SH-SY5Y (cell line): ENCODE measurements around the gene JAZF1.

Experiments used
- GATA2 ChIP-seq: IDR thresholded peaks from 2 replicates; pipeline ENCODE4 v1.6.1; 2011; ENCODE audit warnings: mild to moderate bottlenecking, low read depth, low read length
- GATA3 ChIP-seq: IDR thresholded peaks from 2 replicates; pipeline ENCODE4 v1.6.1; 2011; ENCODE audit warnings: low read depth, mild to moderate bottlenecking, low read length, moderate library complexity

The JAZF1 gene

GRCh38 chr7:28121496-28121895, 59.1 kb downstream of the JAZF1 start:
- TF ChIP-seq GATA3 (no peak), GATA2 (no peak)

GRCh38 chr7:28116041-28116440, 64.6 kb downstream of the JAZF1 start:
- TF ChIP-seq GATA2 (no peak), GATA3 (no peak)

GRCh38 chr7:28115261-28115660, 65.3 kb downstream of the JAZF1 start:
- no peak for TF ChIP-seq GATA2
- no peak for TF ChIP-seq GATA3

- TF ChIP-seq GATA2 (no peak), GATA3 (no peak)
These were observed 66.5 kb downstream of the JAZF1 start for GRCh38 chr7:28114056-28114455.

- TF ChIP-seq GATA3 = no peak
- no peak for TF ChIP-seq GATA2
These were observed 67.6 kb downstream of the JAZF1 start for GRCh38 chr7:28112883-28113540.

- TF ChIP-seq GATA2 (peak; percentile 72), GATA3 (peak; percentile 93)
These were observed 68.1 kb downstream of the JAZF1 start for GRCh38 chr7:28112467-28112866.

- TF ChIP-seq GATA3 (no peak), GATA2 (no peak)
These were observed 68.6 kb downstream of the JAZF1 start for GRCh38 chr7:28112012-28112411.

- no peak for TF ChIP-seq GATA3
- TF ChIP-seq GATA2 = no peak
These were observed 70.1 kb downstream of the JAZF1 start for GRCh38 chr7:28110427-28111012.

GRCh38 chr7:28108747-28109146, 71.8 kb downstream of the JAZF1 start:
- TF ChIP-seq GATA3 (no peak), GATA2 (no peak)

- TF ChIP-seq GATA3 (no peak), GATA2 (no peak)
These were observed 72.6 kb downstream of the JAZF1 start for GRCh38 chr7:28107960-28108359.

GRCh38 chr7:28106321-28106829, 74.2 kb downstream of the JAZF1 start:
- TF ChIP-seq GATA2 = no peak
- TF ChIP-seq GATA3 = no peak

GRCh38 chr7:28105234-28105633, 75.4 kb downstream of the JAZF1 start:
- no peak for TF ChIP-seq GATA2
- no peak for TF ChIP-seq GATA3

GRCh38 chr7:28104811-28105210, 75.8 kb downstream of the JAZF1 start:
- no peak for TF ChIP-seq GATA3
- TF ChIP-seq GATA2 = no peak

- TF ChIP-seq GATA2 (no peak), GATA3 (no peak)
These were observed 76.5 kb downstream of the JAZF1 start for GRCh38 chr7:28104041-28104541.

- TF ChIP-seq GATA3 = no peak
- TF ChIP-seq GATA2 = no peak
These were observed 77.8 kb downstream of the JAZF1 start for GRCh38 chr7:28102797-28103196.

GRCh38 chr7:28096713-28097112, 83.9 kb downstream of the JAZF1 start:
- TF ChIP-seq GATA3 (no peak), GATA2 (no peak)
